ENCODE results near the gene RPL3.

DNA sequence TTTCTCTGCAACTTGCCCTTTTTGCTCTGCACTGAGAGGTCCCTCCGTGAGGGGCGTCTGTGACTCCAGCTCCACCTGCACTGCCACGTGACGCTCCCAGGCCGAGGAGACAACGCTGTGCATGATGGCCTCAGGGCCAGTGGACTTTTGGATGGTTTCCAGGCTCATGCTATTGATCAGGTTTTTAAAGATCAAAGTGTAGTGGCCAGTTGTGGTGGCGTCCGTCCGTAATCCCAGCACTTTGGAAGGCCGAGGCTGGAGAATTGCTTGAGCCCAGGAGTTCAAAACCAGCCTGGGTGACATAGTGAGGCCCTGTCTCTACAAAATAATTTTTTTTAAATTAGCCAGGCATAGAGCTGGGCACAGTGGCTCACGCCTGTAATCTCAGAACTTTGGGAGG lies 16.1 kb downstream of the RPL3 start:
- TF ChIP-seq CTCF (IDR thresholded peaks at IDR 0.05; ENCODE audit: low read depth, low read length, poor library complexity, severe bottlenecking) (no peak), EZH2phosphoT487 (IDR thresholded peaks at IDR 0.05; ENCODE audit: borderline replicate concordance, low read length) (no peak)

Measured in DOHH2 (cell line).